GM21515 (cell line): Measurements from ENCODE around the gene ALG3.

Source experiments
- ATAC-seq: cut with Tn5 transposase; IDR thresholded peaks from one replicate; pipeline ENCODE4 v1.9.1; 2021; ENCODE audit not compliant: unreplicated experiment

The ALG3 gene

GRCh38 chr3:184260724-184261269 lies 12.0 kb upstream of the ALG3 start:
- ATAC-seq: no peak

GRCh38 chr3:184259878-184260723 lies 11.3 kb upstream of the ALG3 start:
- no peak for ATAC-seq

GRCh38 chr3:184259396-184259877 lies 10.7 kb upstream of the ALG3 start:
- ATAC-seq: no peak

GRCh38 chr3:184258926-184259325 lies 10.2 kb upstream of the ALG3 start:
- no peak for ATAC-seq

- no peak for ATAC-seq
Measured at GRCh38 chr3:184257083-184257915, 8.5 kb upstream of the ALG3 start.

DNA sequence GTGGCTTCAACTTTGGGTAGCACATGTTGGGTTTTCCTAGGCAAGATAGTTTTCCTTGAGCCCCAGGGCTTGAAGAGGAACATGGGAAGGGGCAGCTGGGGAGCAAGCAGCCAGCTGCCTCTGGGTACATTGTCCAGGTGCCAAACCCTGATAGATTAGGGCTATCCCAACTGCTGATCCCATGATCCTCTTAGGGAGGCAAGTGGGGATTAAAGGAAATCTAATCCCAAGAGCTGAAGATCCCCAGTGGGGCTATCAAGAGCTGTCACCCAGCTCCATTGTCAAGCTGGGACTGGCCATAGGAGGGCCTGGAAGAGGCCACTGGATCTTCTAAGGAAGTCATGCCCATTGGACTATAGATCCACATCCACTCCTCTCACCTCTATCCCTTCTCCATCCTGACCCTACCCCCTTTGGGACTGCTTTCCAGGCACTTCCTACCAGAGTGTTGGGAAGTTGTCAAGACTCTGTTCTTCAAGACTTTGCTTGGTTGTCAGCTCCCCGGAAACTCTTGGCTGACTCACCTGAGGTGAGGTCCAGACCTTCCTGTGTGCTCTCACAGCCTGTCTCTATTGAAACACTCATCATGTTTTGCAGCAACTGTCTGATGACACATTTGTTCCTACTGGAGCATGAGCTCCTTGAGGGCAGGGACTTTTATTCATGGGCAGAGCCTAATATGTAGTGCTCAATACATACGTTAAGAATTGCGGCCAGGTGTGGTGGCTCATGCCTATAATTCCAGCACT lies 6.7 kb upstream of the ALG3 start:
- ATAC-seq: no peak

DNA sequence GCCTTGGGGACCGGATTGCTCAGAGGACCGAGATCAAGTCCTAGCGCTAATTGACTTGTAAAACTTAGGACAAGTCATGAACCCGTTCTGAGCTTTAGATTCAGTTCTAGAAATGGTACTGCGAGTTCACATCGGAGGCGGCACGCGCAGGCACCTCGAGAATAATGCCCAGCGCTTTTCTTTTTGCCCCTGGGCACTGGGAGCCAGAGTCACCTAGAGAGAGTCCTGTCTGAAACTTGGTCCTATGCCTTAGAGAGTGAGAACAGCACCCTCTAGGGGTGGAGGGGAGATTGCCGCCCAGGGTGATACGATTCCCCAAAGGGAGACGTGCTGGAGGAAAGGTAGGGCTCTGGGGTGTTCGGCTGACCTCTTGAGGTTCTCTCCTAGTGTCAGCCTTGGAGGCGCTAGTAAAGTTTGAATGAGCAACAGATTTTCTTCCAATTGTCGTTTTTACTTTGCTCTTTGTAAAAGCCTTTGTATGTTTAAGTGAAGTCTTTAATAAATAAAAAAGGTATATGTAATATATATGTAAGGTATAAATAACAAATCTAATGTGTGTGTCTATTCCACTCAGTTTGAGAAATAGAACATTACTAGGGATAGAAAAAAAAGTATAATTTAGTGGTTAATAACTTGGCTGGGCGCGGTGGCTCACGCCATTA lies 1.5 kb upstream of the ALG3 start:
- peak; percentile 61 for ATAC-seq

DNA sequence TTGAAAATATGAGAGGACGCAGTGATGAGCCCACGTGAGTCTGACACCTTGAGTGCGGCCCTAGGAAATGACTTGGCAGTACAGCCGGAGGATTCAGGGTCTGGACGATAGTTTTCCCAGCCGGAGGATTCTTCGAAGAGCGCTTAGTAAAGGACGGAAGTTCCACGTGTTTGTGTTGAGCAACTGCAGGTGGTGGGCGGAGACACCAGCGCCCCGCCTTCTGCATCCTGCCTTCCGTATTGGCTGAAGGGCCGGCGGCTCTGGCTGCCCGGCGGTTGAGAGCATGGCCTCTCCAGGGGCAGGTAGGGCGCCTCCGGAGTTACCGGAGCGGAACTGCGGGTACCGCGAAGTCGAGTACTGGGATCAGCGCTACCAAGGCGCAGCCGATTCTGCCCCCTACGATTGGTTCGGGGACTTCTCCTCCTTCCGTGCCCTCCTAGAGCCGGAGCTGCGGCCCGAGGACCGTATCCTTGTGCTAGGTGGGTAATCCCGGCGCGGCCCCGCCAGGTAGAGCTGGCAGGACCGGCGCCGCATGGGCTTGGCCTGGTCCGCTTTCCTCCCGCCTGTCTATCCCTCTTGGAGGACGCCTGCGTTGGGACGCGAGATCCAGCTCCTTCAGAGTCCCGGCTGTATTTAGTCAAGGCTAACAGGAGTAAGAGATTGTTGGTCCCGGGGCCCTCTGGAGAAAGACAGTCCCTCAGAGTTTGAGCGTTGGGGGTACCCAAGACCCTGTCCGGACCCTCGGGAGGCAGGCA lies 827 bp upstream of the ALG3 start, which contains the start of gene EEF1AKMT4:
EEF1AKMT4 (plus strand) TSS at position 261 of the 755 bp plus-strand sequence; CDS start at position 284, 23 bp downstream.
- ATAC-seq: peak; percentile 90

DNA sequence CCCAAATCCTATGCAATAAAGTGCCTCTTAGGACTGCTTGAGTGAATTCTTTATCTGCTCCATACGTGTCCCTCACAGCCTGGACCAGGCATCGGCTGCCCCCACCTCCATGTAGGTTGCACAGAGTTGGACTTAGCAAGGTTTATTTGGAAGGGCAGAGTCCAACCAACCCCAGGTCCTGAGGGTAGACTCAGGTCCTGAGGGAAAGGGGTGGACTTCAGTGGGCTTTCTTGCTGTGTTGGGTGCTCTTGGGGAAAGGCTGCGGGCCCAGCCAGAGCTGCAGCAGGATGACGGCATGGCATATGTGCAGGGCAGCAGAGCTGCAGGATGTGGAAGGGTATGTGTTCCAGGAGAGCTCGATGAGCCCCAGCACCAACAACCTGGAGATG lies 6.5 kb downstream of the ALG3 start:
- no peak for ATAC-seq

DNA sequence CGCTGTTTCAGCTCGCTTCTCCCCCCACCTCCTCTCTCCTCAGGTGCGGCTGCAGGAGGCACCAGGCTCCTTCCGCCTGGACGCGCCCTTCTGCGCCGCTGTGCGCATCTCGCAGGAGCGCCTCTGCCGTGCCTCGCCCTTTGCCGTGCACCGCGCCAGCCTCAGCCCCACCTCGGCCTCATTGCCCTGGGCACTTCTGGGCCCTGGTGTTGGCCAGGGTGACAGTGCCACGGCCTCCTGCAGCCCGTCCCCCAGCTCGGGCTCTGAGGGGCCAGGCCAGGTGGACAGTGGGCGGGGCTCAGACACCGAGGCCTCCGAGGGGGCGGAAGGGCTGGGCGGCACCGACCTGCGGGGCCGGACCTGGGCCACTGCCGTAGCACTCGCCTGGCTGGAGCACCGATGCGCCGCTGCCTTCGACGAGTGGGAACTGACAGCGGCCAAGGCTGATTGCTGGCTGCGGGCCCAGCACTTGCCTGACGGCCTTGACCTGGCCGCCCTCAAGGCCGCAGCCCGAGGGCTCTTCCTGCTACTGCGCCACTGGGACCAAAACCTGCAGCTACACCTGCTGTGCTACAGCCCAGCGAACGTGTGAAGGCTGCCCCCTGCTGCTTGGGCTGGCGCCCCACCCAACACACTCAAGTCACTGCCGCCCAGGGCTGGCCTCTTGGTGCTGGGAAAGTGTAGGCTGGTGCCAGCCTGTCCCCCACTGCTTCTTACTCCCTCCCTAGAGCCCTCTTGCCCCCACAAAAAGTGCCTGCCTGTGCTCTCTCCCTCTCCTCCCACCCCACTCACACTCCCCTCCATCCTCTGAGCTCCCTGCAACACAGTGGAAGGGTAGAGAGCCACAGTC lies 7.1 kb downstream of the ALG3 start:
- no peak for ATAC-seq

DNA sequence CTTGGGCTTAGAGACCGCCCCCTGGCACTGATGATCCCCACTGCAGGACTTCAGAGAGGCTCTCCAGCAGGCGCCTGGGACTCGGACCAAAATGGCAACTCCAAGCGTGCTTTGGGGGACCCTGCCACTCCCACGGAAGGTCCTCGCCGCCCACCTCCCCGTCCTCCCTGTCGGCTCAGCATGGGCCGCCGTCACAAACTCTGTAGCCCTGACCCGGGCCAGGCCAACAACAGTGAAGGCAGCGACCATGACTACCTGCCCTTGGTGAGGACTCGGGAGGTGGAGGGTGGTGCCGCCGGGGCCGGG lies 7.7 kb downstream of the ALG3 start:
- ATAC-seq: no peak

DNA sequence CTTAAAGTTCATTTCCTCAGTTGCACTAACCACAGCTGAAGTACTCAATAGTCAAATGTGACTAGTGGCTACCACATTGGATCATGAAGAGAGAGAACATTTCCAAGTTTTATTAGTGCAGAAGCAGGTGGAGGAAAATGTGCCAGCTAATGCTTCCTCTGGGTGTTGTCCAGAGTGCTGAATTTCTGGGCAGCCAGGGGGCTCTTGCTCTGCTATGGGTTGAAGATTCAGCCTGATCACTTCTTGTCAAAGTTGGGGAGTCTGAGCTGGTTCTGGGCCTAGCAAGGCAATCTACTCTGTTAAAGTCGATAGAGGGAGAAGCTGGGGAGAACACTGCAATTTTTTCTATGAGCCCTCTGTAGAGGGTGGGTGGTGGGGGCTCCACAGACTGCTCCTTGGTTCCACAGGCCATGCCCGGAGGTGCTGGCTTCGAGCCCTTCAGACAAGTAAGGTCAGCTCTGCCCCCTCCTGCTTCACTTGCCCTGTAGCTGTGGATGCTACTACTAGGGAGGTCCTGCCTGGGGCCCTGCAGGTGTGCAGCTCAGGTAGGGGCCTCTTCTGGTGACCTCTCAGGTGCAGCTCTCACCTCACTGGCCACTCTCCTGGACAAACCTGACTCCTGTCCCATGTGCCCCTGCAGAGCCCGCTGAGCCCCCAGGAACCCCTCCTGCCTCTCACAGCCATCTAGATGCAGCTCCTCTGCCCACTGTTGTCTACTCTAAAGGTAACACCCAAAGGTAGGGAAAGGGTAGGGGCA lies 8.2 kb downstream of the ALG3 start:
- no peak for ATAC-seq

DNA sequence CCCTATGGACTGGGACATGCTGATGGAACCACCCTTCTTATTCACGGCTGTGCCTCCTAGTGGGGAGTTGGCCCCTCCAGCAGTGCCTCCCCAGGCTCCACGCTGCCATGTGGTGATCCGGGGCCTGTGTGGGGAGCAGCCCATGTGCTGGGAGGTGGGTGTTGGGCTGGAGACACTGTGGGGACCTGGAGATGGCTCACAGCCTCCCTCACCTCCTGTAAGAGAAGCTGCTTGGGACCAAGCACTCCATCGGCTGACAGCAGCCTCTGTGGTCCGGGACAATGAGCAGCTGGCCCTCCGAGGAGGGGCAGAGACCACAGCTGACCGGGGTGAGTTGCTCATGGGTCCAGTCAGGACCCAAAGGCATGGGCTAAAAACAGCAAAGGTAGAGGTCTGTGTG lies 9.1 kb downstream of the ALG3 start:
- ATAC-seq: no peak

GRCh38 chr3:184239221-184239620 lies 9.5 kb downstream of the ALG3 start:
- ATAC-seq: no peak

- ATAC-seq: no peak
Measured at GRCh38 chr3:184238246-184238818, 10.4 kb downstream of the ALG3 start.

DNA sequence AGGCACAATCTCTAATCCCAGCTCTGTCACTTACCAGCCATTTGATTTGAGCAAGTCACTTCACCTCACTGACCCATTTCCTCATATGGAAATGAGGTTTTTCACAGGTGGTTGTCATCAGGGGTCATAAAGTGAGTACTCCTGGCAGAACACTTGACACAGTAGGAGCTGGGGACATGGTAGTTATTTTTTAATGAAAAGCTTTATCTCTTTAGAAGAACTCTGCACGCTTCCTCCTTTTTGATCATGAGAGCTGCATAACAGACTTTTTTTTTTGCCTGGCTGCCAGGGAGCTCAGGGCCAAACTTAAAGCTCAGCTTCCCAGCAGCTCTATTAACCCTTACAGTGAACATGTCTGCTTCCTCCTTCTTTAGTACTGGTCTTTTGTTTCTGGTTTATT lies 11.0 kb downstream of the ALG3 start:
- ATAC-seq: no peak

DNA sequence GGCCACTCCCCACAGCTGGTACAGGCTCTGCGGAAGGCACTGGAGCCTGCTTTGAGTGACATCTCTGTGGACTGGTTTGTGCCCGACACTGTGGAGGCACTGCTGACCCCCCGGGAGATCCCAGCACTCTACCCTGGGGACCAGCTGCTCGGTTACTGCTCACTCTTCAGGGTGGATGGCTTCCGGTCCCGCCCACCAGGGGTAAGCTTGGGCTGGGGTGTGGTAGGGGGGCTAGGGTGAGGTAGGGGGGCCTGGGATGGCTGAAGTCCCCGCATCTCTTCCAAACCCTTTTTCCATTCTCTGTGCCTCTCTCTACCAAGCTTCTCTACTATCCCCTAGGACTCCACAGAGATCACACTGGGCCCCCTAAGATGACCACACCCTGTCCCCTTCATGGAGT lies 11.6 kb downstream of the ALG3 start:
- no peak for ATAC-seq

- no peak for ATAC-seq
Measured at GRCh38 chr3:184236636-184237035, 12.1 kb downstream of the ALG3 start.
